HEK293 (cell line): ENCODE results near the gene RNF225.

Experiments used
- GLI2 ChIP-seq: fragments of 450-650 bp; formaldehyde crosslinking; IDR thresholded peaks from 2 replicates; pipeline ENCODE4; 2017; ENCODE audit warnings: missing biosample characterization, missing genetic modification characterization, low read depth, borderline replicate concordance
- HIC1 ChIP-seq: fragments of 450-650 bp; formaldehyde crosslinking; IDR thresholded peaks from 2 replicates; pipeline ENCODE4 v1.5.1; 2016; ENCODE audit warnings: missing biosample characterization, missing genetic modification characterization
- KLF8 ChIP-seq: fragments of 450-650 bp; formaldehyde crosslinking; IDR thresholded peaks from 2 replicates; pipeline ENCODE4 v1.5.1; 2016; ENCODE audit warnings: missing biosample characterization, missing genetic modification characterization
- OVOL3 ChIP-seq: fragments of 450-650 bp; formaldehyde crosslinking; IDR thresholded peaks from 2 replicates; pipeline ENCODE4 v1.5.1; 2016; ENCODE audit warnings: missing biosample characterization, missing genetic modification characterization
- PBX3 ChIP-seq: sonication (generic); formaldehyde crosslinking; IDR thresholded peaks from 2 replicates; pipeline ENCODE4 v1.8.1; 2022; ENCODE audit warnings: mild to moderate bottlenecking, moderate library complexity, missing genetic modification reagents
- RBAK ChIP-seq: fragments of 450-650 bp; formaldehyde crosslinking; IDR thresholded peaks from 2 replicates; pipeline ENCODE4 v1.5.1; 2016; ENCODE audit warnings: missing biosample characterization, missing genetic modification characterization
- SP7 ChIP-seq: fragments of 450-650 bp; formaldehyde crosslinking; IDR thresholded peaks from 2 replicates; pipeline ENCODE4 v1.5.1; 2016; ENCODE audit warnings: missing biosample characterization, missing genetic modification characterization
- ZBTB11 ChIP-seq: fragments of 450-650 bp; formaldehyde crosslinking; conservative IDR thresholded peaks from 2 replicates; pipeline ENCODE4 v1.5.1; 2016; ENCODE audit warnings: low read depth, missing biosample characterization, missing genetic modification characterization
- ZBTB26 ChIP-seq: fragments of 450-650 bp; formaldehyde crosslinking; optimal IDR thresholded peaks from 2 replicates; pipeline ENCODE3; 2016; ENCODE audit warnings: missing biosample characterization, mild to moderate bottlenecking, missing genetic modification characterization
- ZBTB48 ChIP-seq: fragments of 450-650 bp; formaldehyde crosslinking; IDR thresholded peaks from 2 replicates; pipeline ENCODE4 v1.5.1; 2016; ENCODE audit warnings: missing biosample characterization, missing genetic modification characterization
- ZEB2 ChIP-seq: fragments of 450-650 bp; formaldehyde crosslinking; IDR thresholded peaks from 2 replicates; pipeline ENCODE4 v1.5.1; 2016; ENCODE audit warnings: missing biosample characterization, missing genetic modification characterization
- ZNF175 ChIP-seq: fragments of 450-650 bp; formaldehyde crosslinking; IDR thresholded peaks from 2 replicates; pipeline ENCODE4 v1.5.1; 2016; ENCODE audit warnings: missing biosample characterization, missing genetic modification characterization
- ZNF223 ChIP-seq: fragments of 450-650 bp; formaldehyde crosslinking; IDR thresholded peaks from 2 replicates; pipeline ENCODE4 v1.5.1; 2016; ENCODE audit warnings: missing biosample characterization, missing genetic modification characterization
- ZNF449 ChIP-seq: fragments of 450-650 bp; formaldehyde crosslinking; IDR thresholded peaks from 2 replicates; pipeline ENCODE4 v1.5.1; 2017; ENCODE audit warnings: missing biosample characterization, mild to moderate bottlenecking, missing genetic modification characterization, moderate library complexity
- ZNF571 ChIP-seq: fragments of 450-650 bp; formaldehyde crosslinking; IDR thresholded peaks from 2 replicates; pipeline ENCODE4 v1.5.0; 2017; ENCODE audit warnings: missing biosample characterization, missing genetic modification characterization
- ZNF596 ChIP-seq: fragments of 450-650 bp; IDR thresholded peaks from 2 replicates; pipeline ENCODE4 v1.5.0; 2018; ENCODE audit warnings: missing biosample characterization, mild to moderate bottlenecking, missing genetic modification characterization, moderate library complexity
- ZNF626 ChIP-seq: fragments of 450-650 bp; sonication (Bioruptor Pico); formaldehyde crosslinking; IDR thresholded peaks from 2 replicates; pipeline ENCODE4 v1.5.1; 2018; ENCODE audit warnings: missing biosample characterization, missing genetic modification characterization, inconsistent platforms
- ZNF843 ChIP-seq: fragments of 450-650 bp; formaldehyde crosslinking; IDR thresholded peaks from 2 replicates; pipeline ENCODE4 v1.5.1; 2016; ENCODE audit warnings: missing biosample characterization, missing genetic modification characterization
- TF ChIP-seq, protein P1 (sequence below): fragments of 450-650 bp; formaldehyde crosslinking; IDR thresholded peaks from 2 replicates; pipeline ENCODE4 v1.5.1; 2016; ENCODE audit warnings: missing biosample characterization, missing genetic modification characterization, low read depth
- TF ChIP-seq, protein P2 (sequence below): fragments of 450-650 bp; formaldehyde crosslinking; IDR thresholded peaks from 2 replicates; pipeline ENCODE4 v1.5.1; 2016; ENCODE audit warnings: missing biosample characterization, missing genetic modification characterization
- TF ChIP-seq, protein P3 (sequence below): fragments of 450-650 bp; formaldehyde crosslinking; IDR thresholded peaks from 2 replicates; pipeline ENCODE4 v1.5.1; 2016; ENCODE audit warnings: missing biosample characterization, missing genetic modification characterization

Gene RNF225

DNA sequence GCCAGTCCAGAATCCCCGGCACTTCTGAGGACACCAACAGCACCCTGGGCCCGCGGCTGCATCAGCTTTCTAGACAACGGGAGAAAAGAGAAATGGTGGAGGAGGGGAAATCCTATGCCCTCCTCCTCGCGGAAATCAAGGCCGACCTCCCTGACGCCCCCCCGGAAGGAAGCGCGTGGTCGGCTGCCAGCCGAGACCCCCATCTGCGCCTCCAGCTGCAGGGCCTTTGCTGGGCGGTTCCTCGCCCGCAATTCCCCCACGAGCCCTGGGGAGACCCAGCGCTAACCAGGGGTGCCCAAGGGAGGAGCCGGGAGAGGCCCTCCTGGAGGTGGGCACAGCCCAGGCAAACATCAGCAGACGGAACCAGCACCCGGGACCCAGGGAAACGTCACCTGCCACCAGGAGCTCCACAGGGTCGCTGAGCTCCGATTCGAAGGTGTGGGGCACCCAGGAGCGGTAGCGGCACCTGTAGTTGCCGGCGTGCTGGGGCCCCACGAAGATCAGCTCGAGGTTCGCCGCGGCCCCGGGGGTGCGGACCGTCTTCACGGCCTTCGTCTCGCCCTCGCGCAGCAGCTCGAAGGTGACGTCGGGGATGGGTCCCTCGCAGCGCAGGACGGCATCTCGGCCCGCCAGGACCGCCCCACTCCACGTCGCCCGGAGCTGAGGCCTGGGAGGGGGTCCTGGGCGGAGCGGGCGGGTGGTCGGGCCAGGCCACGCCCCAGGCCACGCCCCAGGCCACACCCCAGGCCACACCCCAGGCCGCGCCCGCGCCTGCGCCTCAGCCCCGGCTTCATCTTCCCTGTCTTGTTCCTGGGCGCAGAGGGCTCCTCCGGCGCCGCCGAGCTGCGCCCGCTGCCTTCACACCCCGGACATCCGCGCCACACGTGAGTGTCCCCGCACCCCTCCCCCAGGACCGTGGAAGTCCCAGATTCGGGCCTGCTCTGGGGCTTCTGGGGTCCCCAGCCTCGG, 48.2 kb upstream of the RNF225 start (continued):
- TF ChIP-seq, protein P1, sequence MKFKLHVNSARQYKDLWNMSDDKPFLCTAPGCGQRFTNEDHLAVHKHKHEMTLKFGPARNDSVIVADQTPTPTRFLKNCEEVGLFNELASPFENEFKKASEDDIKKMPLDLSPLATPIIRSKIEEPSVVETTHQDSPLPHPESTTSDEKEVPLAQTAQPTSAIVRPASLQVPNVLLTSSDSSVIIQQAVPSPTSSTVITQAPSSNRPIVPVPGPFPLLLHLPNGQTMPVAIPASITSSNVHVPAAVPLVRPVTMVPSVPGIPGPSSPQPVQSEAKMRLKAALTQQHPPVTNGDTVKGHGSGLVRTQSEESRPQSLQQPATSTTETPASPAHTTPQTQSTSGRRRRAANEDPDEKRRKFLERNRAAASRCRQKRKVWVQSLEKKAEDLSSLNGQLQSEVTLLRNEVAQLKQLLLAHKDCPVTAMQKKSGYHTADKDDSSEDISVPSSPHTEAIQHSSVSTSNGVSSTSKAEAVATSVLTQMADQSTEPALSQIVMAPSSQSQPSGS (tag by site-specific recombination): no peak
- no peak for TF ChIP-seq ZNF626
- TF ChIP-seq ZNF843 (tag by site-specific recombination): peak; percentile 34; the same call in 1 of the 2 replicates
- TF ChIP-seq GLI2 (tag by site-specific recombination): no peak
- TF ChIP-seq ZBTB26 (tag by site-specific recombination): peak; percentile 51
- TF ChIP-seq ZNF571 (tag by site-specific recombination): no peak
- TF ChIP-seq ZEB2 (tag by site-specific recombination): no peak
- no peak for TF ChIP-seq RBAK
- no peak for TF ChIP-seq OVOL3 (tag by site-specific recombination)
- peak; percentile 82; the same call in 1 of the 2 replicates for TF ChIP-seq PBX3 (CRISPR knock-in tag)
- TF ChIP-seq, protein P2, sequence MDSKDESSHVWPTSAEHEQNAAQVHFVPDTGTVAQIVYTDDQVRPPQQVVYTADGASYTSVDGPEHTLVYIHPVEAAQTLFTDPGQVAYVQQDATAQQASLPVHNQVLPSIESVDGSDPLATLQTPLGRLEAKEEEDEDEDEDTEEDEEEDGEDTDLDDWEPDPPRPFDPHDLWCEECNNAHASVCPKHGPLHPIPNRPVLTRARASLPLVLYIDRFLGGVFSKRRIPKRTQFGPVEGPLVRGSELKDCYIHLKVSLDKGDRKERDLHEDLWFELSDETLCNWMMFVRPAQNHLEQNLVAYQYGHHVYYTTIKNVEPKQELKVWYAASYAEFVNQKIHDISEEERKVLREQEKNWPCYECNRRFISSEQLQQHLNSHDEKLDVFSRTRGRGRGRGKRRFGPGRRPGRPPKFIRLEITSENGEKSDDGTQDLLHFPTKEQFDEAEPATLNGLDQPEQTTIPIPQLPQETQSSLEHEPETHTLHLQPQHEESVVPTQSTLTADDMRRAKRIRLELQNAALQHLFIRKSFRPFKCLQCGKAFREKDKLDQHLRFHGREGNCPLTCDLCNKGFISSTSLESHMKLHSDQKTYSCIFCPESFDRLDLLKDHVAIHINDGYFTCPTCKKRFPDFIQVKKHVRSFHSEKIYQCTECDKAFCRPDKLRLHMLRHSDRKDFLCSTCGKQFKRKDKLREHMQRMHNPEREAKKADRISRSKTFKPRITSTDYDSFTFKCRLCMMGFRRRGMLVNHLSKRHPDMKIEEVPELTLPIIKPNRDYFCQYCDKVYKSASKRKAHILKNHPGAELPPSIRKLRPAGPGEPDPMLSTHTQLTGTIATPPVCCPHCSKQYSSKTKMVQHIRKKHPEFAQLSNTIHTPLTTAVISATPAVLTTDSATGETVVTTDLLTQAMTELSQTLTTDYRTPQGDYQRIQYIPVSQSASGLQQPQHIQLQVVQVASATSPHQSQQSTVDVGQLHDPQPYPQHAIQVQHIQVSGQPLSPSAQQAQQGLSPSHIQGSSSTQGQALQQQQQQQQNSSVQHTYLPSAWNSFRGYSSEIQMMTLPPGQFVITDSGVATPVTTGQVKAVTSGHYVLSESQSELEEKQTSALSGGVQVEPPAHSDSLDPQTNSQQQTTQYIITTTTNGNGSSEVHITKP (tag by site-specific recombination): 0 out of 2 replicates have a peak, but pooled peaks have one; percentile 36
- 0 out of 2 replicates have a peak, but pooled peaks have one; percentile 14 for TF ChIP-seq ZNF449 (tag by site-specific recombination)
- 0 out of 2 replicates have a peak, but pooled peaks have one; percentile 8 for TF ChIP-seq ZNF596 (tag by site-specific recombination)
- TF ChIP-seq KLF8 (tag by site-specific recombination): peak; percentile 90
- TF ChIP-seq, protein P3, sequence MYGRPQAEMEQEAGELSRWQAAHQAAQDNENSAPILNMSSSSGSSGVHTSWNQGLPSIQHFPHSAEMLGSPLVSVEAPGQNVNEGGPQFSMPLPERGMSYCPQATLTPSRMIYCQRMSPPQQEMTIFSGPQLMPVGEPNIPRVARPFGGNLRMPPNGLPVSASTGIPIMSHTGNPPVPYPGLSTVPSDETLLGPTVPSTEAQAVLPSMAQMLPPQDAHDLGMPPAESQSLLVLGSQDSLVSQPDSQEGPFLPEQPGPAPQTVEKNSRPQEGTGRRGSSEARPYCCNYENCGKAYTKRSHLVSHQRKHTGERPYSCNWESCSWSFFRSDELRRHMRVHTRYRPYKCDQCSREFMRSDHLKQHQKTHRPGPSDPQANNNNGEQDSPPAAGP: peak; percentile 63
- TF ChIP-seq HIC1 (tag by site-specific recombination): peak; percentile 37; the same call in 1 of the 2 replicates
- no peak for TF ChIP-seq ZNF175 (tag by site-specific recombination)
- TF ChIP-seq ZNF223 (tag by site-specific recombination): no peak
- TF ChIP-seq SP7 (tag by site-specific recombination): 0 out of 2 replicates have a peak, but pooled peaks have one; percentile 45
- TF ChIP-seq ZBTB48 (tag by site-specific recombination): no peak
- TF ChIP-seq ZBTB11 (tag by site-specific recombination): 0 out of 2 replicates have a peak, but pooled peaks have one; percentile 9
